ENCODE measurements around the gene AMPD3.

The AMPD3 gene

GRCh38 chr11:10460611-10461275 is 5.7 kb downstream of the AMPD3 start:
- H3K9ac ChIP-seq (ENCODE audit: low read length): peak overlapping the region; percentile 19
- peaks cover 54% of the 10 kb centered on the region for H3K4me1 ChIP-seq (ENCODE audit: low read length)
- H3K36me3 ChIP-seq (replicated peaks; ENCODE audit: low read depth, low read length): peaks cover 54% of the 10 kb centered on the region
- no peaks in the 10 kb centered on the region for H3K9me3 ChIP-seq (ENCODE audit: insufficient read depth, low read length)
- H3K27me3 ChIP-seq (ENCODE audit: low read depth, low read length): no peaks in the 10 kb centered on the region
- TF ChIP-seq EZH2phosphoT487 (IDR thresholded peaks at IDR 0.05; ENCODE audit: low read depth): no peak
- TF ChIP-seq, protein P1, sequence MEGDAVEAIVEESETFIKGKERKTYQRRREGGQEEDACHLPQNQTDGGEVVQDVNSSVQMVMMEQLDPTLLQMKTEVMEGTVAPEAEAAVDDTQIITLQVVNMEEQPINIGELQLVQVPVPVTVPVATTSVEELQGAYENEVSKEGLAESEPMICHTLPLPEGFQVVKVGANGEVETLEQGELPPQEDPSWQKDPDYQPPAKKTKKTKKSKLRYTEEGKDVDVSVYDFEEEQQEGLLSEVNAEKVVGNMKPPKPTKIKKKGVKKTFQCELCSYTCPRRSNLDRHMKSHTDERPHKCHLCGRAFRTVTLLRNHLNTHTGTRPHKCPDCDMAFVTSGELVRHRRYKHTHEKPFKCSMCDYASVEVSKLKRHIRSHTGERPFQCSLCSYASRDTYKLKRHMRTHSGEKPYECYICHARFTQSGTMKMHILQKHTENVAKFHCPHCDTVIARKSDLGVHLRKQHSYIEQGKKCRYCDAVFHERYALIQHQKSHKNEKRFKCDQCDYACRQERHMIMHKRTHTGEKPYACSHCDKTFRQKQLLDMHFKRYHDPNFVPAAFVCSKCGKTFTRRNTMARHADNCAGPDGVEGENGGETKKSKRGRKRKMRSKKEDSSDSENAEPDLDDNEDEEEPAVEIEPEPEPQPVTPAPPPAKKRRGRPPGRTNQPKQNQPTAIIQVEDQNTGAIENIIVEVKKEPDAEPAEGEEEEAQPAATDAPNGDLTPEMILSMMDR (IDR thresholded peaks at IDR 0.05; ENCODE audit: low read depth, low read length): no peak
- peaks cover 36% of the 10 kb centered on the region for H3K79me2 ChIP-seq (ENCODE audit: low read length)
- no peaks in the 10 kb centered on the region; the same call in 1 of the 2 replicates for H4K20me1 ChIP-seq (ENCODE audit: insufficient read depth, low read length)
- H3K4me3 ChIP-seq (ENCODE audit: low read length): peak overlapping the region; percentile 36
- peak overlapping the region; percentile 47 for H3K27ac ChIP-seq (ENCODE audit: low read length)
- H3K4me2 ChIP-seq (ENCODE audit: low read length): peak overlapping the region; percentile 72
- no peak overlapping the region for H2AFZ ChIP-seq (ENCODE audit: low read depth, low read length)

DNA sequence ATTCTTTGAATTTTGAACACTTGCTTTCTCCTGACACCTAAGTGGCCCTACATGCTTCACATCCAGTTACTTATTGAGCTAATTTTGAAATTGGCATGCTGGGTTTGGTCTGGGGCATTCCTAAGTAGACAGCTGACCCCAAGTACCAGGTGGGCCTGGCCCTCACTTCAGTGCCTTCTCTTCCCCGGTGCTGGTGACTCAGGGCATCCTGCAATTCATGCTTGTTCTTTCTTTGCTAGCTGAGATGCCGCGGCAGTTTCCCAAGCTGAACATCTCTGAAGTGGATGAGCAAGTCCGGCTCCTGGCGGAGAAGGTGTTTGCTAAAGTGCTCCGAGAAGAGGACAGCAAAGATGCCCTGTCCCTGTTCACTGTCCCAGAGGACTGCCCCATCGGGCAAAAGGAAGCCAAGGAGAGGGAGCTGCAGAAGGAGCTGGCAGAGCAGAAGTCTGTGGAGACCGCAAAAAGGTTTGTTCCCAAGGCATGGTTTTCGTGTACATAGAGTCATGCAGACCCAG is 6.3 kb downstream of the AMPD3 start:
- peak overlapping the region; percentile 19; the same call in 1 of the 2 replicates for H3K9ac ChIP-seq (ENCODE audit: low read length)
- H3K36me3 ChIP-seq (replicated peaks; ENCODE audit: low read depth, low read length): peaks cover 54% of the 10 kb centered on the region
- TF ChIP-seq, protein P1 (IDR thresholded peaks at IDR 0.05; ENCODE audit: low read depth, low read length): no peak
- no peak for TF ChIP-seq EZH2phosphoT487 (IDR thresholded peaks at IDR 0.05; ENCODE audit: low read depth)
- H3K9me3 ChIP-seq (ENCODE audit: insufficient read depth, low read length): no peaks in the 10 kb centered on the region
- peaks cover 52% of the 10 kb centered on the region for H3K4me1 ChIP-seq (ENCODE audit: low read length)
- H3K4me3 ChIP-seq (ENCODE audit: low read length): peak overlapping the region; percentile 36; the same call in 1 of the 2 replicates
- peaks cover 34% of the 10 kb centered on the region for H3K79me2 ChIP-seq (ENCODE audit: low read length)
- H3K27me3 ChIP-seq (ENCODE audit: low read depth, low read length): no peaks in the 10 kb centered on the region
- H3K4me2 ChIP-seq (ENCODE audit: low read length): peak overlapping the region; percentile 72
- H2AFZ ChIP-seq (ENCODE audit: low read depth, low read length): no peak overlapping the region
- no peaks in the 10 kb centered on the region; the same call in 1 of the 2 replicates for H4K20me1 ChIP-seq (ENCODE audit: insufficient read depth, low read length)
- peak overlapping the region; percentile 47; the same call in 1 of the 2 replicates for H3K27ac ChIP-seq (ENCODE audit: low read length)

DNA sequence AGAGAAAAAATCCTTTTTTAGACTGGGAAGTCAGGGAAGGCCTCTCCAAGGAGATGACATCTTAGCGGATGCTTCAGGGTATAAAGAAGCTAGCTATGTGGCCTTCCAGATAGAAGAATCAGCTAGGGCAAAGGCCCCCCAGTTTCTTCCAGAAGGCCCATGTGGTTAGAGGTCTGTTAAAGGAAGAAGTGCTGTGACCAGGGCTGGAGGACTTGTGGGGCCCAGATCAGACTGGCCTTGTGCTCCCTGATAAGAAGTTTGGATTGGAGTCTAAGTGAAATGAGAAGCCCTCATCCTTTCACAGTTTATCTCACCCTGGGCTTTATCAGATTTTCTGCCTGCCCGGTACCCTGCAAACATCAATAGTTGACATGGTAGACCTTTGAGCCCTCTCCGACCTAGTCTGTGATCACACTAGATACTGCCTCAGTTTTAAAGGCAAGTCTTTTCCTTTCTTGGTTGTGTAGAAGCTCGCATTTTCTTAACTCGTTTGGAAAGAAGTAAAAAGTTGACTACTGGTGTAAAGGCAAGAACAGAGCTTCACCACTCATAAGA is 7.8 kb downstream of the AMPD3 start:
- no peak overlapping the region for H3K4me3 ChIP-seq (ENCODE audit: low read length)
- peaks cover 48% of the 10 kb centered on the region for H3K36me3 ChIP-seq (replicated peaks; ENCODE audit: low read depth, low read length)
- peaks cover 37% of the 10 kb centered on the region for H3K4me1 ChIP-seq (ENCODE audit: low read length)
- no peak overlapping the region for H3K4me2 ChIP-seq (ENCODE audit: low read length)
- H2AFZ ChIP-seq (ENCODE audit: low read depth, low read length): no peak overlapping the region
- TF ChIP-seq EZH2phosphoT487 (IDR thresholded peaks at IDR 0.05; ENCODE audit: low read depth): no peak
- TF ChIP-seq, protein P1 (IDR thresholded peaks at IDR 0.05; ENCODE audit: low read depth, low read length): no peak
- H4K20me1 ChIP-seq (ENCODE audit: insufficient read depth, low read length): no peaks in the 10 kb centered on the region; the same call in 1 of the 2 replicates
- H3K9ac ChIP-seq (ENCODE audit: low read length): no peak overlapping the region
- H3K9me3 ChIP-seq (ENCODE audit: insufficient read depth, low read length): no peaks in the 10 kb centered on the region
- H3K79me2 ChIP-seq (ENCODE audit: low read length): peaks cover 20% of the 10 kb centered on the region
- H3K27me3 ChIP-seq (ENCODE audit: low read depth, low read length): no peaks in the 10 kb centered on the region
- H3K27ac ChIP-seq (ENCODE audit: low read length): no peak overlapping the region

- peaks cover 44% of the 10 kb centered on the region for H4K20me1 ChIP-seq (ENCODE audit: insufficient read depth, low read length)
- no peak overlapping the region for H3K27ac ChIP-seq (ENCODE audit: low read length)
- peaks cover 41% of the 10 kb centered on the region for H3K36me3 ChIP-seq (replicated peaks; ENCODE audit: low read depth, low read length)
- no peak overlapping the region for H3K4me3 ChIP-seq (ENCODE audit: low read length)
- TF ChIP-seq, protein P1 (IDR thresholded peaks at IDR 0.05; ENCODE audit: low read depth, low read length): no peak
- TF ChIP-seq EZH2phosphoT487 (IDR thresholded peaks at IDR 0.05; ENCODE audit: low read depth): no peak
- no peaks in the 10 kb centered on the region for H3K27me3 ChIP-seq (ENCODE audit: low read depth, low read length)
- H2AFZ ChIP-seq (ENCODE audit: low read depth, low read length): no peak overlapping the region
- H3K4me2 ChIP-seq (ENCODE audit: low read length): no peak overlapping the region
- H3K4me1 ChIP-seq (ENCODE audit: low read length): peaks cover 21% of the 10 kb centered on the region
- peaks cover 4% of the 10 kb centered on the region; the same call in 1 of the 2 replicates for H3K79me2 ChIP-seq (ENCODE audit: low read length)
- no peak overlapping the region for H3K9ac ChIP-seq (ENCODE audit: low read length)
- H3K9me3 ChIP-seq (ENCODE audit: insufficient read depth, low read length): no peaks in the 10 kb centered on the region
Measured at GRCh38 chr11:10473371-10473770, 18.3 kb downstream of the AMPD3 start.
